PFSK-1 (cell line): ENCODE results near the gene INSYN1.

ENCODE experiments used
- FOXP2 ChIP-seq: optimal IDR thresholded peaks from 2 replicates; pipeline ENCODE3; 2011; ENCODE audit warnings: borderline replicate concordance, control low read depth, inconsistent platforms; ENCODE audit not compliant: insufficient read depth; ENCODE audit errors: extremely low read length, extremely low read depth
- POLR2AphosphoS5 ChIP-seq: IDR thresholded peaks from 2 replicates; pipeline ENCODE4 v1.6.1; 2012; ENCODE audit warnings: low read depth, mild to moderate bottlenecking, control low read depth, low read length, moderate library complexity
- REST ChIP-seq, 2 experiments: IDR thresholded peaks; 2 replicates each; pipeline versions ENCODE4 v1.6.1 to v1.8.0; 2011 to 2012; ENCODE audit warnings: low read depth in 2 of 2, low read length in 2 of 2, control low read depth in 1 of 2, inconsistent platforms in 1 of 2, mild to moderate bottlenecking in 1 of 2, moderate library complexity in 1 of 2; ENCODE audit not compliant: insufficient read depth in 1 of 2
- SIN3A ChIP-seq: IDR thresholded peaks from 2 replicates; pipeline ENCODE4 v1.6.1; 2012; ENCODE audit warnings: mild to moderate bottlenecking, low read length, moderate library complexity, borderline replicate concordance; ENCODE audit not compliant: insufficient read depth
- TAF1 ChIP-seq: IDR thresholded peaks from 2 replicates; pipeline ENCODE4 v1.6.1; 2012; ENCODE audit warnings: low read length, control low read depth, borderline replicate concordance; ENCODE audit not compliant: insufficient read depth

- TF ChIP-seq POLR2AphosphoS5 = no peak
- no peak for TF ChIP-seq REST (IDR thresholded peaks at IDR 0.05; ENCODE audit: insufficient read depth in 1 of 2, low read depth in 2 of 2, low read length in 2 of 2)
- no peak for TF ChIP-seq FOXP2
- TF ChIP-seq TAF1 = no peak
- no peak for TF ChIP-seq SIN3A
These were observed 41.6 kb downstream of the INSYN1 start for GRCh38 chr15:73711526-73711925.
